Esophagus squamous epithelium (tissue), 5 donors: Measurements from ENCODE around the gene LARGE2. TPM values are rescaled to one million over a fixed set of nuclear protein-coding genes. Genes with fewer than 3 reads are reported as not detected.
A peak's percentile ranks its signal among the peaks of the same experiment; 100 is the strongest.
"Not testable (repeated sequence)": the region's sequence is repeated elsewhere in the genome, so short reads cannot be mapped to it uniquely, and the experiment has no call there.

Experiments used
- DNase-seq: peaks from one replicate; lab custom pipeline; 2025; lab: John Stamatoyannopoulos, UW
- H3K27ac ChIP-seq, 4 donors: fragments of 200-600 bp; sonication (generic); one replicate each; pipeline ENCODE4 v1.5.1; 2016 to 2019; ENCODE audit warnings: mild to moderate bottlenecking in 1 of 4
- H3K27me3 ChIP-seq, 4 donors: fragments of 200-600 bp; sonication (generic); 1 replicate in 3 of 4; 2 replicates in 1 of 4; pipeline versions ENCODE4 v1.5.1 to v1.6.0; 2017 to 2021; ENCODE audit warnings: antibody characterized with exemption in 1 of 4
- H3K36me3 ChIP-seq, 3 donors: fragments of 200-600 bp; sonication (generic); one replicate each; pipeline ENCODE4 v1.5.1; 2016 to 2019
- H3K4me1 ChIP-seq, 3 donors: fragments of 200-600 bp; sonication (generic); one replicate each; pipeline ENCODE4 v1.5.1; 2017 to 2019
- H3K4me3 ChIP-seq, 4 donors: fragments of 200-600 bp; sonication (generic); 1 replicate in 3 of 4; 2 replicates in 1 of 4; pipeline ENCODE4 v1.5.1; 2016 to 2019; ENCODE audit warnings: mild to moderate bottlenecking in 2 of 4, moderate library complexity in 1 of 4
- H3K9me3 ChIP-seq, 3 donors: fragments of 200-600 bp; sonication (generic); one replicate each; pipeline ENCODE4 v1.5.1; 2016 to 2019
- CTCF ChIP-seq, 6 experiments: fragments of 450-650 bp in 4 of 6; fragments of 200-600 bp in 2 of 6; sonication (generic) in 2 of 6; IDR thresholded peaks; one replicate each; pipeline ENCODE4 v1.5.1; 2016 to 2019; ENCODE audit warnings: antibody characterized with exemption in 6 of 6, mild to moderate bottlenecking in 4 of 6, moderate library complexity in 4 of 6
- POLR2A ChIP-seq, 4 donors: fragments of 450-650 bp; IDR thresholded peaks; one replicate each; pipeline ENCODE4 v1.6.1; 2017; ENCODE audit warnings: antibody characterized with exemption in 4 of 4, mild to moderate bottlenecking in 4 of 4, moderate library complexity in 3 of 4
- WGBS, 2 donors: methylation state at CpG; one replicate each; pipeline ENCODE4 v1.1.5; 2018; 5-methylcytosine and 5-hydroxymethylcytosine counted together
- intact Hi-C: fragments of 100-400 bp; cut with DNase I; formaldehyde crosslinking; loops from one replicate; pipeline ENCODE4 v1.15.0; 2022
- total RNA-seq, 4 donors: library from RNA; depleted of rRNA; stranded (reverse); fragments of >200 nt; gene quantifications; one replicate each; pipeline ENCODE4 v1.1.0, GENCODE V29; 2016
- donor health status: DM: yes; HTN: yes; CAD: no.

LARGE2 gene
- total RNA-seq, 4 donors from 2014 or later = 12.4 to 18.3 (median 15.5) TPM

- WGBS, 2 donors = 8 to 23% methylated on average over 6 to 12 of the region's 59 CpGs
- Histone ChIP-seq H3K4me3 (peak overlapping the region; percentile 43 to 66 (median 55)), H3K27ac (peak overlapping the region in 2 of 4 donors; percentile 57 to 76), H3K4me1 (peaks cover 14 to 28% (median 16%) of the 10 kb centered on the region in 3 donors), H3K27me3 (peaks cover 0 to 53% (median 0%) of the 10 kb centered on the region in 4 donors)
- H3K9me3 ChIP-seq, DNase-seq, intact Hi-C loops, H3K36me3 ChIP-seq: not testable (repeated sequence)
- TF ChIP-seq POLR2A (IDR thresholded peaks at IDR 0.05) = peak in 1 of 4 donors; percentile 20
Measured at GRCh38 chr11:45900175-45900800, 22.2 kb upstream of the LARGE2 start.

- Histone ChIP-seq H3K4me3 (peak overlapping the region in 3 of 4 donors; percentile 50 to 66 (median 60)), H3K27me3 (peaks cover 0 to 48% (median 0%) of the 10 kb centered on the region in 4 donors), H3K4me1 (peaks cover 14 to 28% (median 16%) of the 10 kb centered on the region in 3 donors), H3K27ac (peak overlapping the region in 1 of 4 donors; percentile 9), H3K9me3 (no peaks in the 10 kb centered on the region), H3K36me3 (no peaks in the 10 kb centered on the region)
- WGBS, 2 donors = 23 to 28% methylated on average over 5 to 6 of the region's 8 CpGs
- no peak for DNase-seq
- TF ChIP-seq CTCF (IDR thresholded peaks at IDR 0.05) (no peak), POLR2A (IDR thresholded peaks at IDR 0.05) (no peak)
- intact Hi-C loops = no loop called here
Measured at GRCh38 chr11:45900916-45901617, 21.4 kb upstream of the LARGE2 start.

GRCh38 chr11:45901626-45902025, 20.8 kb upstream of the LARGE2 start:
- Histone ChIP-seq H3K36me3 (no peaks in the 10 kb centered on the region), H3K27ac (no peak overlapping the region), H3K9me3 (no peaks in the 10 kb centered on the region), H3K4me1 (peaks cover 14 to 32% (median 16%) of the 10 kb centered on the region in 3 donors), H3K27me3 (peaks cover 0 to 43% (median 0%) of the 10 kb centered on the region in 4 donors), H3K4me3 (no peak overlapping the region)
- no peak for TF ChIP-seq POLR2A (IDR thresholded peaks at IDR 0.05)
- TF ChIP-seq CTCF (IDR thresholded peaks at IDR 0.05) = no peak
- intact Hi-C loops = no loop called here
- WGBS, 2 donors = 88 to 100% methylated on average over 1 to 3 of the region's 6 CpGs
- DNase-seq = no peak

GRCh38 chr11:45902452-45903380, 19.7 kb upstream of the LARGE2 start:
- H3K4me1 ChIP-seq = peaks cover 15 to 43% (median 20%) of the 10 kb centered on the region in 3 donors
- TF ChIP-seq POLR2A (IDR thresholded peaks at IDR 0.05) (no peak), CTCF (IDR thresholded peaks at IDR 0.05) (no peak)
- H3K27me3 ChIP-seq = peaks cover 0 to 33% (median 0%) of the 10 kb centered on the region in 4 donors
- no peaks in the 10 kb centered on the region for H3K36me3 ChIP-seq
- no peak for DNase-seq
- H3K4me3 ChIP-seq = no peak overlapping the region
- no peaks in the 10 kb centered on the region for H3K9me3 ChIP-seq
- no peak overlapping the region for H3K27ac ChIP-seq
- intact Hi-C loops = no loop called here
- WGBS, 2 donors = 77% methylated on average over 7 of the region's 56 CpGs; no CpG with 5 or more reads in 1 of the 2 donors

GRCh38 chr11:45904309-45904915, 18.0 kb upstream of the LARGE2 start:
- intact Hi-C loops = no loop called here
- TF ChIP-seq POLR2A (IDR thresholded peaks at IDR 0.05) (no peak), CTCF (IDR thresholded peaks at IDR 0.05) (no peak)
- Histone ChIP-seq H3K4me1 (peaks cover 12 to 44% (median 20%) of the 10 kb centered on the region in 3 donors), H3K27ac (no peak overlapping the region), H3K9me3 (no peaks in the 10 kb centered on the region), H3K4me3 (no peak overlapping the region), H3K27me3 (peaks cover 0 to 18% (median 0%) of the 10 kb centered on the region in 4 donors), H3K36me3 (peaks cover 0 to 7% (median 5%) of the 10 kb centered on the region in 3 donors)
- 65 to 71% methylated on average over 12 to 14 of the region's 15 CpGs for WGBS, 2 donors
- DNase-seq = no peak
